PC-9 (cell line): ENCODE results near the gene KIF9. TPM values are rescaled to one million over a fixed set of nuclear protein-coding genes. Genes with fewer than 3 reads are reported as not detected.

Source experiments
- BruUV-seq: library from RNA; stranded (reverse); fragments of 400-500 nt; replicated peaks from 2 replicates; lab custom pipeline; 2021; lab: Mats Ljungman, UMichigan
- CTCF ChIA-PET: fragments of 300-600 bp; sonication (Branson Sonifier 250); formaldehyde crosslinking; loops from one replicate; lab custom pipeline; 2022; ENCODE audit warnings: antibody characterized with exemption; lab: Charles Lee
- POLR2A ChIA-PET: fragments of 300-600 bp; sonication (Branson Sonifier 250); formaldehyde crosslinking; loops from one replicate; lab custom pipeline; 2022; ENCODE audit warnings: antibody characterized with exemption; ENCODE audit not compliant: unreplicated experiment; lab: Charles Lee
- DNase-seq, 2 experiments: peaks; one replicate each; pipeline versions ENCODE4 v3.0.0 to v3.0.0-alpha.2; 2015 to 2022; ENCODE audit warnings: mixed read lengths in 1 of 2
- H2AFZ ChIP-seq: fragments of 200-600 bp; sonication (generic); 2 replicates; pipeline ENCODE4 v1.8.1; 2017; ENCODE audit warnings: antibody characterized with exemption
- H3F3A ChIP-seq: fragments of 200-600 bp; sonication (generic); 2 replicates; pipeline ENCODE4 v1.8.1; 2017; ENCODE audit warnings: antibody characterized with exemption, mild to moderate bottlenecking, low read depth; ENCODE audit not compliant: insufficient read depth
- H3K27ac ChIP-seq: fragments of 200-600 bp; sonication (generic); 2 replicates; pipeline ENCODE4 v1.6.1; 2016; ENCODE audit warnings: mixed run types
- H3K27me3 ChIP-seq: fragments of 200-600 bp; sonication (generic); 2 replicates; pipeline ENCODE4 v1.6.1; 2016; ENCODE audit warnings: low read depth, mixed run types; ENCODE audit not compliant: insufficient read depth
- H3K36me3 ChIP-seq: fragments of 200-600 bp; sonication (generic); 2 replicates; pipeline ENCODE4 v1.6.1; 2016; ENCODE audit warnings: low read depth, mixed run types
- H3K4me1 ChIP-seq: fragments of 200-600 bp; sonication (generic); replicated peaks from 2 replicates; pipeline ENCODE4 v1.6.1; 2016; ENCODE audit warnings: mixed run types; ENCODE audit not compliant: insufficient read depth
- H3K4me2 ChIP-seq: fragments of 200-600 bp; sonication (generic); 2 replicates; pipeline ENCODE4 v1.6.1; 2017; ENCODE audit warnings: mixed run types
- H3K4me3 ChIP-seq: fragments of 200-600 bp; sonication (generic); 2 replicates; pipeline ENCODE4 v1.6.1; 2016; ENCODE audit warnings: mixed run types
- H3K79me2 ChIP-seq: fragments of 200-600 bp; sonication (generic); 2 replicates; pipeline ENCODE4 v1.6.1; 2017; ENCODE audit warnings: low read depth, mixed run types
- H3K9me2 ChIP-seq: fragments of 200-600 bp; sonication (generic); 2 replicates; pipeline ENCODE4 v1.8.1; 2017; ENCODE audit warnings: mild to moderate bottlenecking; ENCODE audit not compliant: insufficient read depth
- H3K9me3 ChIP-seq: fragments of 200-600 bp; sonication (generic); 2 replicates; pipeline ENCODE4 v1.8.1; 2016; ENCODE audit warnings: low read depth; ENCODE audit not compliant: insufficient read depth
- H4K20me1 ChIP-seq: fragments of 200-600 bp; sonication (generic); 2 replicates; pipeline ENCODE4 v1.8.1; 2017; ENCODE audit not compliant: insufficient read depth
- CTCF ChIP-seq: fragments of 200-600 bp; sonication (generic); conservative IDR thresholded peaks from 2 replicates; pipeline ENCODE4 v1.6.1; 2017; ENCODE audit warnings: mixed run types, antibody characterized with exemption, mild to moderate bottlenecking, moderate library complexity
- EZH2 ChIP-seq: fragments of 200-600 bp; sonication (generic); IDR thresholded peaks from 2 replicates; pipeline ENCODE4 v1.8.0; 2017; ENCODE audit warnings: antibody characterized with exemption, low read depth
- intact Hi-C: fragments of 100-400 bp; cut with micrococcal nuclease; formaldehyde crosslinking; loops from one replicate; pipeline ENCODE4 v1.10.0; 2022; ENCODE audit not compliant: unreplicated experiment
- total RNA-seq: library from RNA; stranded (reverse); gene quantifications from 2 replicates; pipeline ENCODE4 v1.2.3, GENCODE V29; 2021

Gene KIF9
- total RNA-seq, 1 experiment from 2014 or later: 21.4 TPM

DNA sequence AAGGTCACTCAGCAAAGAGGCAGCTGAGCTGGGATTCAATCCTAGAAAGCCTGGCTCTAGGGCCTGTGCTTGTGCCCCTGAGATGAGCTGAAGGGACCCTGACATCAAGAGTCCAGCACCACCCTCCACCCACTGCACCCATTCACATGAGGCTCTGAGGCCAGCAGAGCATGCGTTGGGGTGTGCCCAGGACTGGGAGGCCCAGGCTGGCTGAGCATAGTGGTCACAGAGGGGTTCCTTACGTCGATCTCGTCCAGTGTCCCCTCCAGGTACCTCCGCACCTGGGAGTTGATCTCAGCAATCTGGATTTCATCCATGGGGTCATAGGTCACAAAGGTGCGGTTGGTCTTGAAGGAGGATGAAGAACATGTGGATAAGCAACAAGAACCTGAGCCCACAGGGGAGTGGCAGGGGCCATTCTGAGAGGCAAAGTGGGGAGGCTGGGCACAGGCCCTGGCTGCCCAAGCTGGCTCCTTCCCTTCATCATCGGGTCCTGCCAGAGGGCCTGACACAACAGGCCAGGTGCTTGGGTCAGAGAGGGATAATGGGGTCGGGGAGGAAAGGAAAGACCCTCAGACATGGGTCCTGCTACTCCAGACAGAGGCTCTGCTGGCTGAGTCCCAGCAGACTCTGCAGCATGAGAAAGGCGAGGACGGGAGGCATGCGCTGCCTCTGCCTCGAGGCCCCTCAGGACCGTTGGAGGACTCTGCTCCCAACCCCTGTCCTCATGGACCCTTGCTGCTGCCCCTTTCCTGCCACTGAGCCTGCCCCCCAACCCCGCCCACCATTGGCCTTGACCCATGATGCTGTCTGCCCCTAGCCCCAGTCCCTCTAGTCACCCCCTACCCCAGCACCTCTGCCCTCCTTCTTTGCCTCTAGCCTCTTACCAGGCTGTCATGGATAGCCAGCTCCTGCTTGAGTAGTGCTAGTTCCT, 35.2 kb downstream of the KIF9 start:
- DNase-seq: no peak
- Histone ChIP-seq H3K9me2 (no peaks in the 10 kb centered on the region), H3K4me1 (no peaks in the 10 kb centered on the region), H3K27me3 (no peaks in the 10 kb centered on the region), H4K20me1 (no peaks in the 10 kb centered on the region), H3K79me2 (no peaks in the 10 kb centered on the region), H3K4me3 (no peak overlapping the region), H2AFZ (no peak overlapping the region), H3K27ac (no peak overlapping the region), H3F3A (no peaks in the 10 kb centered on the region), H3K9me3 (no peaks in the 10 kb centered on the region), H3K4me2 (no peak overlapping the region), H3K36me3 (no peaks in the 10 kb centered on the region)
- ChIA-PET POLR2A (interaction anchor here (0.6 kb wide), 1 partner anchor 133 kb away, joined by 3 read pairs; the partner anchor contains the start of gene PTPN23), CTCF (no interaction called here)
- TF ChIP-seq EZH2 (no peak), CTCF (no peak)
- intact Hi-C loops: no loop called here
- BruUV-seq: no TSS peak

DNA sequence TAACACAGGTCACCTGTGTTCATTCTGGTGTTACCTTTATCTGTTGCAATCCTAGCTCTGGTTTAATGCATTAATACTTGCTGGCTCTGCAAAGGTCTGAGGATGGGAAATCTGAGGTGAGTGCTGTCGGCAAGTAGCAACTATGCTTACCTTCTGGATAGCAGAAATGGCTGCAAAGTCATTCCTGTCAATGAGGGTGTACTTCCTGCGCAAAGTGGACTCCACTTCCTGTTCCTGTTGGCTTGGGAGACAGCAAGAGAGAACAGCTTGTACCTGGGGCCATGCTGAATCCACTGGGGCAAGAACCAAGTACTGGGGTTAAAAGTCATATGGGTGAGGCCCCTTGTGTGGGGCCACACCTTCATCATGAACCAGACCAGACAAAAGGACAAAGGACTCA, 37.3 kb downstream of the KIF9 start:
- Histone ChIP-seq H3K27ac (no peak overlapping the region), H4K20me1 (no peaks in the 10 kb centered on the region), H3K4me2 (no peak overlapping the region), H3K79me2 (no peaks in the 10 kb centered on the region), H3K36me3 (no peaks in the 10 kb centered on the region), H2AFZ (no peak overlapping the region), H3K4me3 (no peak overlapping the region), H3K4me1 (no peaks in the 10 kb centered on the region), H3K9me3 (no peaks in the 10 kb centered on the region), H3K27me3 (no peaks in the 10 kb centered on the region), H3F3A (no peaks in the 10 kb centered on the region), H3K9me2 (no peaks in the 10 kb centered on the region)
- ChIA-PET CTCF (interaction anchor here (0.9 kb wide), 1 partner anchor 41 kb away, joined by 3 read pairs; no protein-coding TSS in a partner anchor), POLR2A (no interaction called here)
- TF ChIP-seq CTCF: no peak
- no peak for TF ChIP-seq EZH2
- no TSS peak for BruUV-seq
- no peak for DNase-seq
- intact Hi-C loops: no loop called here

GRCh38 chr3:47244531-47245100, 38.0 kb downstream of the KIF9 start:
- no peaks in the 10 kb centered on the region for H3F3A ChIP-seq
- H3K79me2 ChIP-seq: no peaks in the 10 kb centered on the region
- no peak overlapping the region for H3K4me3 ChIP-seq
- H3K4me2 ChIP-seq: no peak overlapping the region
- no peaks in the 10 kb centered on the region for H3K27me3 ChIP-seq
- H3K27ac ChIP-seq: no peak overlapping the region
- DNase-seq: no peak
- no peaks in the 10 kb centered on the region for H3K36me3 ChIP-seq
- intact Hi-C loops: no loop called here
- H3K9me3 ChIP-seq: no peaks in the 10 kb centered on the region
- no peaks in the 10 kb centered on the region for H3K9me2 ChIP-seq
- POLR2A ChIA-PET: no interaction called here
- no peaks in the 10 kb centered on the region for H3K4me1 ChIP-seq
- CTCF ChIA-PET: no interaction called here
- BruUV-seq: no TSS peak
- TF ChIP-seq CTCF (no peak), EZH2 (no peak)
- no peaks in the 10 kb centered on the region for H4K20me1 ChIP-seq
- no peak overlapping the region for H2AFZ ChIP-seq
